GM19193 (cell line): ENCODE measurements around the gene C2CD3.

Source experiments
- POLR2A ChIP-seq: IDR thresholded peaks from 4 replicates; pipeline ENCODE4 v1.6.1; 2011; ENCODE audit not compliant: insufficient read depth, insufficient read length; ENCODE audit errors: extremely low read depth

The C2CD3 gene

DNA sequence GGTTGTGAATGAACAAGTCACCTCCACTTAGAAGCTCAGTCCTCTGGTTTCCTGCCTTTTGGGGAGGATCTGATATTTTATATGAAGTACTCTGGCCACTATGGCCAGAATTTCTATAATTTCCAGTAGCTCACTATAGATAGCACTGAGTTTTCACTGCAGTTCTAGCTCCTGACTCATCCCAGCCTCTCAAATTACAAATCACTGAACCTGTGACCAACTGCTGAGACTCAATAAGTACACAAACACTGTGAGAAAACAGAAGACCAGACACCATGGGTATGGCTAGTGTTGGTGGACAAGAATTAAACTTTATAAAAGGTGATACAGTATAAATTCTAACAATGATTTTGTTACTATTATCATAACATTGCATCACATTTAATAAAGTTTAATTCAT, 114.9 kb downstream of the C2CD3 start:
- TF ChIP-seq POLR2A = no peak

DNA sequence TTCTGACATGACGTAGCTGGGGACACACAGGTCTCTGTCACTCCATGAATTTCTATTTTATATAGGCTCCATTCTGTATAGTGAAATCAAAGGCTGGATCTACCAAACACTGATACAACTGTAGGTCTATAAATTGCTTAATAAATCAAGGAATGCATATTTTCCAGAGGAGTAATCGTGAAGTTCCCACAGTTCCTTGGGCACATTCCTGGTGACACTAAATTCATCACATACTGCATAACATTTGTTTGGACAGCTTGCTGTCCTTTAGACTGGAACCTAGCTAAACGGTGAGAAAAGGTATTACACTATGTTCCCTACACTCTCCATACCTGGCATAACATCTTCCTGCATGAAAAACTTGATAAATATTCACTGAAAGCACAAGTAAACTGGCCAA, 120.3 kb downstream of the C2CD3 start:
- TF ChIP-seq POLR2A = no peak

- no peak for TF ChIP-seq POLR2A
Measured at GRCh38 chr11:74048993-74049392, 121.8 kb downstream of the C2CD3 start.

DNA sequence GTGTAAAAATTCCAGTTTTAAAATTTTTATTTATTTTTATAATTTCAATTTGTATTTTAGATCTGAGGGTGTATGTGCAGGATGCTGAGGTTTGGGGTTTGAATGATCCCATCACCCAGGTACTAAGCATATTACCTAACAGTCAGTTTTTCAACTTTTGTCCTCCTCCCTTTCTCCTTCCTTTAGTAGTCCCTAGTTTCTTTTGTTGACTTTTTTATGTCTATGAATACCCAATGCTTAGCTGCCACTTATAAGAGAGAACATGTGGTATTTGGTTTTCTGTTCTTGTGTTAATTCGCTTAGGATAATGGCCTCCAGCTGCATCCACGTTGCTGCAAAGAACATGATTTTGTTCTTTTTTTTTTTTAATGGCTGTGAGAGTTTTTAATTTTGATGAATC, 126.3 kb downstream of the C2CD3 start:
- no peak for TF ChIP-seq POLR2A

GRCh38 chr11:74043450-74043849, 127.4 kb downstream of the C2CD3 start:
- TF ChIP-seq POLR2A = no peak

GRCh38 chr11:74037309-74037708, 133.5 kb downstream of the C2CD3 start:
- TF ChIP-seq POLR2A = no peak

DNA sequence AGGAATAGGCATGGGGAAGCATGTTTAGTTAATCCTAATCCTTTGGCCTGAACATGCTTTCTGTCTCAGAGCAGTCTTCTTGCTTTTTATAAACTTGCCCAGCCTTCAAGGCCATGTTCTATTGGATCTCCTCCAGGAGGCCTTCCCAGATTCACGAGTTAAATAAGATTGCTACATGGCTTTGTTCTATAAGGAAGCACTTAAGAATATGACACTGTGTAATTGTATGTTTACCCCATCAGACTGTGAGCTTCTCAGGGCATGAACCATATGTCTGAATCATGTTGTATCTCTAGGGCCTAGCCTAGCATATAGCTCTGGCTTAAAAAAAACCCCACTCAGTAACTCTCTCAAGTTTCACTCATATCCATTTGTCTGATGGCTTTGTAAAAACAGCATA, 135.5 kb downstream of the C2CD3 start:
- TF ChIP-seq POLR2A = no peak

DNA sequence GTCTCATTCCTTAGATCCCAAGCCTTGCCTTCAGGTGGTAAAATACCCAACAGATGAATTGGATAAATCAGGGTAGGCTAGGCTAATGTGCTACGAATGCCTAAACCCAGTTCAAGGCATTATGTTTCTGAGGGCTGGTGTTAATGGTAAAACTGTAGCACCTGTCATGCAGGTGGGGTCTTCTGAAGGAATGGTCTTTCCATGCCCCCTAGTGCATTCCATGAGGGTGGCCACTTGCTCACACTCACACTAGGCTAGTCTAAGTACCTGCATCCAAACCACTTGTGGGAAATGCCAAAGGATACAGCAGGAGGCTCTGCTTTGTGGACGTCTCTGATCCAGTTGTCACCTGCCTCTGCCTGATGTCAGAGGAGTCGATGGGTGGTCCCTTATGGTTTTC, 137.8 kb downstream of the C2CD3 start:
- TF ChIP-seq POLR2A = no peak

DNA sequence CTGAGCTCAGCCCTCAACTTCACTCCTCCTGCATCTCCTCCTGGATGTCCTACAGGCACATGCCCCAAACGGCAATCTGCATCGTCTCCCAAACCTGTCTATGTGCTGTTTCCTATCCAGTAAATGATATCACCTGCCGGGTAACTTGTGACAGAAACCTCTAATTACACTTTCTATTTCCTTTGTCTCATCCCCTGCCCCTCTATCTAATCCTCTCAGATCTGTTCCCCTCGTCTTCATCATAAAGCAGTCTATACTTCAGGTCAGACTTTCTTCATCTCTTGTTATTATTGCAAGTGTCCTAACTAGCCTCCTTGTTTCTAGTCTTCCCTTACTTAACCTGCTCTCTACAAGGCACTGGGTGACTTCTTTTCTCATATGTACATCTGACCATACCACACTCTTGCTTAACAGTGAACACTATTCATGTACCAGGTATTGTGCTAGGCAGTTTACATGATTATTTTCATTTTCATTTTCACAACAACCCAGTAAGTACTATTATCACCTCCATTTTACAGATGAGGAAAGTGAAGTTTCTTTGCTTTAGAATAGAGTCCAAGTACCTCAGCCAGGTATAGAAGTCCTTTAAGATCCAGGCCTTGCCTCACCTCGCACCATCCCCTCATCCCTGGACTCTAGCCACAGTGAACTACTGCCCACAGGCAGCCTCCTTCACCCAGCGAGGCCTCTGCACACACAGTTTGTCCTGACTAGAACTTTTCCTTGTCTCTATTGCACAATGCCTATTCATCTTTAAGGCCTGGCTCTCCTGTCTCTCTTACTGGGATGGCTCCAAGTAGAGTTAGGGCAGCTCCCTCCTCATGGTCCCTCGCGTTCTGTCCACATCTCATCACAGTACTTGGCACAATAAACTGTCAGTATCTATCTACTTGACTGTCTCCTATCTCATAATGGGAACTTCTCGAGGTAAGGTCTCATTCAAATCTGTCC, 139.8 kb downstream of the C2CD3 start:
- no peak for TF ChIP-seq POLR2A

DNA sequence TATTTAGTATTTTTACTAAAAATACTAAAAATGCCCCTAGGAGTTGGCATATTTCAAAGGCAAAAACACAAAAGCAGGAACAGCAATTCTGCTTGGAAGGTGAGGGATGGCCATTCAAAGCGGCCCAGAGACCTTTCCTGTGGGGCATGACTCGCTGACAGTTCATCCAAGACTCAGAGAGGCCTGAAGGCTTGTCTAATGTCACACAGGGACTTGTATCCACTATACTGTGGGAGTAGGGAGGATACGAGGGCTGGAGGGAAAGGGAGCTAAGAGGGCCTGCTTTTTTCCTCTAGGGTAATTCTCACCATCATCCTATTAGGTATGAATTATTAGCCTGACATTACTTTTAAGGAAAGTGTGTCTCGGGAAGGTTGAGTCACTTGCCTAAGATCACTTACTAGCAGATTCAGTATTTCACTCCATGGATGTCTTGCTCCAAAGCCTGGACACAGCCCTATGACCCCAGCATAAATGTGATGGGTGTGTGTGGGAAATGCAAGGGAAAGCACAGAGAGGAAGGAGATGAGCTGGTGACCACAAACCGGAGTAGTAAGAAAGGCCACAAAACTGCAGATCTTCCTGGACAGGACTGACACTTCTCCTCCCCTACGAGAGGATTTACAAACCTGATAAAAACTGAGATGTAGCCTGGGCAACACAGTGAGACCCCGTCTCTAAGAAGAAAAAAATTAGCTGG, 145.2 kb downstream of the C2CD3 start:
- TF ChIP-seq POLR2A = no peak

DNA sequence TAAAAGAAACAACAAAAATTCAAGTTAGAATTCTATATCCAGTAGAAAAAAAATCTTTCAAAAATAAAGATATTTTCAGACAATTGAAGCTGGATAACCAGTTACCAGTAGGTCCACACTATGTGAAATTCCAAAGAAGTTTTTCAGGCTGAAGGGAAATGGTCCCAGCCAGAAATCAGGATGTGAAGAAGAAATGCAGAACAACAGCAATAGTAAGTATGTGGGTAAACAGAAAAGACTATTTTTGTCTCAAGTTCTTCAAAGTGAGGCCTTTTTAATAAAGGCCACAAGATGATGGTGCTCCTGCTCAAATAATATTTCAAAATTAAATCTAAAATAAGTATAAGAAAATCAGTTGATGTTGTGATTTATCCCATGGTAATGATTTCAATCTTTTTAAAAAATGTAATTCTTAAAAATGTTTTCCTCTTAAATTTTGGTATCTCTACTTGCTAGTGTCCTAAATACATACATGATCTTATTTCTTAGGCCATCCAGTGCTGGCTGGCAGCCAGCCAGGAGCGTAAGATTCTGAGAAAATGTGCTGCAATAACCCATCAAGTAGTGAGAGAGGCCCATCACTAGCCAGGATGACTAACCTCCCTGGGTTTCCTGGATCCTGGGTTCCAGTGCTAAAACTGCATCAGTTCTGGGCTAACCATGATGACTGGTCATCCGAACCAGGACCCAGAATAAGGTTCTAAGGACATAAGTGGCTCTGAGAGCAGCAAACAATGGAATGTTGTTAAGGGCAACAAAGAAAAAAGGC, 146.4 kb downstream of the C2CD3 start:
- no peak for TF ChIP-seq POLR2A

DNA sequence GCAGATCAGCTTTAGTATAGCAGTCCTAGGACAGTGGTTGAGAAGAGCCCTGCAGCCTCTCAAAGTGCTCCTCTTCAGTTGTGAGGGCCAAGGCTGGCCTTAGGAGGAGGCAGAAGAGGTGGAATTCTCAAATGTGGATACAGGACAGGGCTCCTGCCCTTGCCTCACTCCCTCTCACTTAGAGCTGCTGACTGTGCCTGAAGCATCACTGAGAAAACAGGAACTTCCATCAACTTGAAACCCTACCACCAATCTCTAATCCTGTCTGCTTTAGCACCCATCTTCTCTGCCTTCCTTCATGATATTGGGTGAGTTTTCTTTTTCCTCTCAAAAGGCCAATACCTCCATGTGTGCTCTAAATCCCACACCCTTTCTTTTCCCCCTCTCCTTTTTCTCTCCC, 147.5 kb downstream of the C2CD3 start:
- TF ChIP-seq POLR2A = no peak

- TF ChIP-seq POLR2A = no peak
Measured at GRCh38 chr11:74022546-74022945, 148.3 kb downstream of the C2CD3 start.

GRCh38 chr11:74021998-74022397, 148.8 kb downstream of the C2CD3 start:
- no peak for TF ChIP-seq POLR2A

- no peak for TF ChIP-seq POLR2A
Measured at GRCh38 chr11:74020539-74020938, 150.3 kb downstream of the C2CD3 start.

DNA sequence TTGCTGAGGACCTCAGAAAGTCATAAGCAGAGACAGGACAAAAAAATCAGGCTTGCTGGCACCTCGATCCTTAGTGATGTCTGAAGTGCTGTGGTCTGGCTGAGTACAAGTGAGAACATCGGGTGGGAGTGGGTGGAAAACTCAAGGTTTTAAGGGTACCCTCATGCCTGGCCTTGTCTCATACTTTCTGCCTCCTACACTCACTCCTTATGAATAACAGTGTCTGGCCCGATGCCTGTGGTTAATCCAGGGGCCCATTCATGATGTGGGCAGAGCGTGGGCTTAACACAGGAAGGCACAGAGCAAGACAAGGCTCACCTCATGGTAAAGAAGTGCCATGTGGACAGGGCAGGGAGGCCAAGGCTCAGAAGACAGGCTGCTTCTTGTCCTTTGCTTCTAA, 150.9 kb downstream of the C2CD3 start:
- TF ChIP-seq POLR2A = no peak

GRCh38 chr11:74019104-74019738, 151.6 kb downstream of the C2CD3 start:
- TF ChIP-seq POLR2A = no peak
